22Rv1 (cell line): ENCODE data around the gene SNW1.

ENCODE experiments used
- H3K27ac ChIP-seq: fragments of 450-650 bp; 2 replicates; pipeline ENCODE4 v1.5.1; 2017
- ZFX ChIP-seq: fragments of 450-650 bp; IDR thresholded peaks from 2 replicates; pipeline ENCODE4 v1.6.1; 2017; ENCODE audit warnings: antibody characterized with exemption, borderline replicate concordance
- TF ChIP-seq, protein P1 (sequence below): fragments of 450-650 bp; IDR thresholded peaks from 2 replicates; pipeline ENCODE4 v1.5.1; 2017; ENCODE audit warnings: mild to moderate bottlenecking

The SNW1 gene

GRCh38 chr14:77681196-77682157, 79.5 kb downstream of the SNW1 start:
- TF ChIP-seq ZFX: no peak
- TF ChIP-seq, protein P1, sequence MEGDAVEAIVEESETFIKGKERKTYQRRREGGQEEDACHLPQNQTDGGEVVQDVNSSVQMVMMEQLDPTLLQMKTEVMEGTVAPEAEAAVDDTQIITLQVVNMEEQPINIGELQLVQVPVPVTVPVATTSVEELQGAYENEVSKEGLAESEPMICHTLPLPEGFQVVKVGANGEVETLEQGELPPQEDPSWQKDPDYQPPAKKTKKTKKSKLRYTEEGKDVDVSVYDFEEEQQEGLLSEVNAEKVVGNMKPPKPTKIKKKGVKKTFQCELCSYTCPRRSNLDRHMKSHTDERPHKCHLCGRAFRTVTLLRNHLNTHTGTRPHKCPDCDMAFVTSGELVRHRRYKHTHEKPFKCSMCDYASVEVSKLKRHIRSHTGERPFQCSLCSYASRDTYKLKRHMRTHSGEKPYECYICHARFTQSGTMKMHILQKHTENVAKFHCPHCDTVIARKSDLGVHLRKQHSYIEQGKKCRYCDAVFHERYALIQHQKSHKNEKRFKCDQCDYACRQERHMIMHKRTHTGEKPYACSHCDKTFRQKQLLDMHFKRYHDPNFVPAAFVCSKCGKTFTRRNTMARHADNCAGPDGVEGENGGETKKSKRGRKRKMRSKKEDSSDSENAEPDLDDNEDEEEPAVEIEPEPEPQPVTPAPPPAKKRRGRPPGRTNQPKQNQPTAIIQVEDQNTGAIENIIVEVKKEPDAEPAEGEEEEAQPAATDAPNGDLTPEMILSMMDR: no peak
- H3K27ac ChIP-seq: peak overlapping the region; percentile 25; the same call in 1 of the 2 replicates

DNA sequence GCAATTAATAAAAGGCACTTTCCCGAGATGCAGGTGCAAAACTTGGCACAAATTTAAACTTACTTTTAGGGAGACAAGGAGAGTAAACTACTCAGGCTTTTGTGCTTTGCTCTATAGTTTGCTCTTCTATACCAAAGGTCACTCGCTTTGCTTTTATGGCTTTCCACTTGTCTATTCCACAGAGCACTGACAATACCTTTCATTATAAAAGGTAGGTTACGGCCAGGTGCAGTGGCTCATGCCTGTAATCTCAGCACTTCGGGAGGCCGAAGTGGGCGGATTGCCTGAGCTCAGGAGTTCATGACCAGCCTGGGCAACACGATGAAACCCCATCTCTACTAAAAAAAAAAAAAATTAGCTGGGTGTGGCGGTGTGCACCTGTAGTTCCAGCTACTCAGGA, 86.0 kb downstream of the SNW1 start:
- TF ChIP-seq, protein P1: no peak
- TF ChIP-seq ZFX: no peak
- no peak overlapping the region for H3K27ac ChIP-seq

DNA sequence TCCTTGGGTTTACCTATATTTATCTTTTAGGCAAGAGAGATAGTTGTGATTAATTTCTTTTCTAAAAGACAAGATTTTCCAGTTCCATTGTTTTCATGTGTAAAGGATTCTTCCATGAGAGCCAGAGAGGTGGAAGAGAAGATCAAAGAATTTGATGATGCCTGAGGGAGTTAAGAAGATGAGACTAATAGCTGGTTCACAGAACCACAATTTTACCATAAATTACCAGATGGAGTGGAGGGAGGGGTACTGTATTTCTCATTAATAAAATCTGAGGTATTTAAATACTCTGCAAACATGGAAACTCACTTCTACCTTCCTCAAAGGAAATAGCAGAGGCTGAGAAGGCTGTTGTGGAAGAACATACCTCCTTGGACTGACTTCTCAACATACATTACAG, 87.8 kb downstream of the SNW1 start:
- no peak overlapping the region for H3K27ac ChIP-seq
- no peak for TF ChIP-seq ZFX
- TF ChIP-seq, protein P1: no peak
